HG02840 (cell line): ENCODE results near the gene NATD1.
A peak's percentile ranks its signal among the peaks of the same experiment; 100 is the strongest.

Experiments used
- ATAC-seq: cut with Tn5 transposase; IDR thresholded peaks from one replicate; pipeline ENCODE4 v1.9.1; 2021; ENCODE audit warnings: mild to moderate bottlenecking, moderate library complexity, moderate number of reproducible peaks; ENCODE audit not compliant: unreplicated experiment, low FRiP score

NATD1 gene

DNA sequence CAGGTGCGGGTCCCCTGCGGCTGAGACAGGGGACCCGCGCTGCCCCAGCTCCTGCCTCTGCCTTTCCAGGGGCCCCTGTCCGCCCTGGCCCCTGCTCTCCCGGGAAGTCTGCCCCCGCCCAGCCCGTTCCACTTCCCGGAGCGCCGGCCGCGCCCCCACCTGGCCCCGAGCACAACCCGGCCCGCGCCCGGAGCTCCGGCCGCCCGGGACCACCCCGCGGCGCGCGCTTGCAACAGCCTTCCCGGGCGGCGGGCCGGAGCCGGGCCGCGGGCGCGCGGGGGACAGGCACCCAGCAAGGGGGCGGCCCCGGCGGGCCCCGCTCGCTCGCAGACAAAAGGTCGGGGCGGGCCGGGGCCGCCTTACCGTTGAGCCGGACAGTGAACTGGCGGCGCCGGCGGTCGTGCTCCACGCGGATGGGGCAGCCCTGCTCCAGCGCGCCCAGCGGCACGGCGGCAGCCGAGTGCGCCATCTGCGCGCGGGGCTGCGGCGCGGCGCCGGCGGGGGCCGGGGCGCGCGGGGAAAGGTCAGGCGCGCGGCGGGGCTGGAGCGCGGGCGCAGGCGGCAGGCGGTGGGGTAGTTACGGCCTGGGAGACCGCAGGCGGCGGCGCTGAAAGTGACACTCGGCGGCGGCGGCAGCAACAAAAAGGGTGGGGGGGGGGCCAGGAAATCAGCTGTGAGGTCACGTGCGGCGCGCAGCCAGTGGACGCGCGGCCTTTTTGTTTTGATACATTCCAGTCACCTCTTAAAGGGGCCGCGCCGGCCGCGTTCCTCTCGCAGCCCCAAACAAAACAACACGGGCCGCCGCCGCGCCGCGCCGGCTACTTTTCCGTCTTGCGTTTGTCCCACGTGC, at the start of gene NATD1:
Gene NATD1, minus strand, starts transcription at position 615 of the 850 bp plus-strand sequence. Its CDS starts 146 bp downstream, at position 469.
- ATAC-seq, result peak; percentile 63

DNA sequence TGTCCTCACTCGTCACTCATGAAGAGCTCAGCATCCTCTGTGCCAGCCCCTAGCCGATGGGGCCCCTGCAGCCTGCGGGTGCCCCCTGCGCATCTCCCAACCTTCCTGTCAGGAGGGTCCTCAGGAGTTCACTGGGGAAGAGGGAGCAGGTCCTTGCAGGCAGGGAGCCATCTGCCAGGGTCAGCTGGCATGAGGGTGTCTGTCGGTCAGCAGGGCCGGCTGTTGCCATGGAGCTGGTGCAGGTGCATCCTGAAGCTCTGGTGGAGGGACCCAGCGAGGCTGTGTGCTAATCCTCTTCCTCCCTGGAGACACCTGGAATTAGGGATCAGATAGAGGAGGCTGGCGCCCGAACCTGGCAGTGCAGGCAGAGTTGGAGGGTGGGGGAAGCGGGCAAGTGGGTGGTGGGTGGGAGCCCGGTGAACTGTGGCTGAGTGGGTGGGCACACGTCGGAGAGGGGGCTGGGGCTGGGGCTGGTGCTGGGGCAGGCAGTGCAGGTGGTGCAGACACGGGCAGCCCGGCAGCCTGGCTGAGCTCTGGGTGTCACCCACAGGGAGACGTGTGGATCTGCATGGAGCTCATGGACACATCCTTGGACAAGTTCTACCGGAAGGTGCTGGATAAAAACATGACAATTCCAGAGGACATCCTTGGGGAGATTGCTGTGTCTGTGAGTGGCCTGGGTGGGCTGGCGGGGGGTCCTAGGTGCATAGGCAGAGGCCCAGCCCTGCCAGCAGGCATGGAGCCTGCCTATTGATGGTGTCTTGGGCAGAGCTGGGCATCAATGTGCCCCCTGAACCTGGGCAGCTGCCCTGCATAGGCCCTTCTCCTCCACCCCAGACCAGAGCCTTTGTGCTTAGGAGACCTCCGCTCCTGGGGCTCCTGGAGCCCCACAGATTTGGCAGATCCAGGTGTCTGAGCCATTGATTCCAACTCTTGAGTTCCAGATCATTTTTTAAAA, 48.7 kb upstream of the NATD1 start:
- no peak for ATAC-seq

GRCh38 chr17:21300601-21301571, 47.7 kb upstream of the NATD1 start:
- ATAC-seq, result no peak

- no peak for ATAC-seq
Observed at GRCh38 chr17:21299981-21300600, 46.9 kb upstream of the NATD1 start.

DNA sequence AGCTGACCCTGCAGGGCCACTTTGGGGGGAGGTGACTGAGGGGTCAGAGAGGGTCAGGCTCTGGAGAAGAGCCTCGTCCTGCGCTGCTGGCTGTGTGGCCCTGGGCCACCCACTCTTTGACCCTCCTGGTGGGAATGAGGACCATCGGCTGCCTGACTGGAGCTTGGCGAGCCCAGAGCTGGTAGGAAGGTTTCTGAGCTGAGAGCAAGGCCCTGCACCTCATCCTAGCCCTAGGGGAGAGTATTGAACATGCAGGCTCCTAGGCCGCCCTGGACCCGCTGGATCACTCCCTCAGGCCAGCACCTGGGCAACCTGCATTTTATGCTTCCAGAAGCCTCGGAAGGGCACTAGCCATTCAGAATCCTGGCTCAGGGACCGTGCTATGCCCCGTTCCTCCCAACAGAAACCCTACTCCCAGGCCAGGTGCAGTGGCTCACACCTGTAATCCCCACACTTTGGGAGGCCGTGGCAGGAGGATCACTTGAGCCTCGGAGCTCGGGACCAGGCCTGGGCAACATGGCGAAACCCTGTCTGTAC, 45.8 kb upstream of the NATD1 start:
- ATAC-seq, result no peak

GRCh38 chr17:21298056-21298982, 45.1 kb upstream of the NATD1 start:
- no peak for ATAC-seq

GRCh38 chr17:21297597-21297996, 44.4 kb upstream of the NATD1 start:
- no peak for ATAC-seq

GRCh38 chr17:21297026-21297520, 43.9 kb upstream of the NATD1 start:
- ATAC-seq, result no peak

- no peak for ATAC-seq
Observed at GRCh38 chr17:21296097-21297025, 43.2 kb upstream of the NATD1 start.

DNA sequence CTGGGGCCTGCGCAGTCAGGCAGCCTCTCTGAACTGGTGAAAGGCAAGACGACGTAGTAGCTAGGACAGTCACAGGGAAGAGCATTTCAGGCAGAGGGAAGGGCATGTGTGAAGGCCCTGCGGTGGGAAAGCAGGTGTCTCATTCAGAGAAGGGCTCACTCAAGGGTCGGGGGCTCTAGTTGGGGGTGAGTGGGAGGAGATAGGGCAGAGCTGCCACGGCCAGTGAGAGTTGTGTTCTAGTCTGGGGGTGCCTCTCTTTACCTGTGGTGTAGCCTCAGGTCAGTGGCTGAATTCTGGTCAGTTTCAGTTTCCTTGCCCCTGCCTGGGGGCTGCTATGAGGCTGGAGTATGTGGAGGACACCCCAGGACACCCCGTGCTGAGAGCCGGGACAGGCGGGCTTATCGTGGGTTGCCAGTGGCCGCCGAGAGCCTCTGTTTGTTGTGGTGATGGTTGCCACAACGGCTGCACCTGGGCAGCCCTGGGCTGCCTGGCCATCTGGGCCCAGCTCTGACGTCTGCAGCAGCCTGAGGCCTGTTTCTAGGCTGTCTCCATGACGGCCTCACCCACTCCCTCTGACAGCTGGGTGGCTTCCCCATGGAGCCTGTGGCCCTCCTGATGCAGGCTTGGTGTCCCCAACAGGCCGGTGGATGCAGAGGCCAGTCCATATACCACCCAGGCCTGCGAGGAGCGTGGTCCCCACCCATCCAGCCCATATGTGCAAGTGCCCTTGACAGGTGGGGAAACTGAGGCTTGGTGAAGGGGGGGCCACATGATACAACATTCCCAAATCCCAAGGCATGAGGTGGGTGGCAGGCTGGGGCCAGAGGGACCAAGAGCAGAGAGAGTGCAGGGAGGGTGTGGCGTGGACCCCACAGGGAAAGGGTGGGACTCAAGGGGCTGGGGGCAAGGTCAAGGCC, 42.1 kb upstream of the NATD1 start:
- ATAC-seq, result no peak

DNA sequence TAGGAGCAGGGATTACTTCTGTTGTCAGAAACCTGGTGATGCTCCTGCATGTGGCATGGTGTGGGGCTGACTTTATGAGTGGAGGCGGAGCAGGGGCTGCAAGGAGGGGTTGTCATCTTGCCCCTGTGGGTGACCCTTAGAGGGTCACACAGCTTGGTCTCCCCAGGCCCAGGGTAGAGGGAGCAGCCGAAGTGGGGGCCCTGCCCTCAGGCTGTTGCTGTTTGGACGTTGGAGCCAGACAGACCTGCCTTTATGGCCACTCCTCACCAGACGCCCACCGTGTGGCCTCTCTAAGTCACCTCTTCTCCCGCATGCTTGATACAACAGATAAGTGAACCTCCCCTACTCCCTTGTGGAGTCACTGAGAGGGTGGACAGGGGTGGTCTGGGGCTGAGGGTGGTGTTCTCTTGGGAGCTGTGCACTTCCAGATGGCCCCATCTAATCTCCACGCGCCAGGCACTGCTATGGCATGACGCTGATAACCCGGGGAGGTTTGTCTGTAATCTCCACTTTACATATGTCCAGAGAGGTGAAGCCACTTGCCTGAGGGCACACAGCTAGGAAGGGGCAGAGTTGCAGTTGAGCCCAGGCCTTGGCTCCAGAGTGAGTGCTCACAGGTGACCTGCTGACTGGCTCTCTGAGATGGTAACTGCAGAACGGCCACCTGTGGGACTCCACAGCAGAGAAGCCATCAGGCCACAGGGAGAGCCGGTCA, 41.3 kb upstream of the NATD1 start:
- ATAC-seq, result no peak

DNA sequence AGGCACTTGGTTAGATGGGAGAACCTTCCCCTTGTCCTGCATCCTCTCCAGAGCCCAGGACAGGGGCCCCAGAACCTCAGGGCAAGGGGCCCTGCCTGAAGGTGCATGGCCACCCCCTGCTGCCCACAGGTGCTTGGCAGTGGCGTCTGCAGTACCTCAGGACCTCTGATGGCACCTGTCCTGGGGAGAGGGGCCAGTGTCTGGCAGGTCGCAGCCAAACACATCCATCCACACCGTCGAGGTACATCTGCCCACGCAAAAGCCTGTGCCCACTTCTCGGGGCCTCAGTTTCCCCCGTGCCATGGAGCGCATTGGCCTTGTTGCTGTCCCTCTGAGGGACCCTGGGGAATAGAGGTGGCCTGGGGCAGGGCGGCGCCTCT, 40.6 kb upstream of the NATD1 start:
- ATAC-seq, result no peak

DNA sequence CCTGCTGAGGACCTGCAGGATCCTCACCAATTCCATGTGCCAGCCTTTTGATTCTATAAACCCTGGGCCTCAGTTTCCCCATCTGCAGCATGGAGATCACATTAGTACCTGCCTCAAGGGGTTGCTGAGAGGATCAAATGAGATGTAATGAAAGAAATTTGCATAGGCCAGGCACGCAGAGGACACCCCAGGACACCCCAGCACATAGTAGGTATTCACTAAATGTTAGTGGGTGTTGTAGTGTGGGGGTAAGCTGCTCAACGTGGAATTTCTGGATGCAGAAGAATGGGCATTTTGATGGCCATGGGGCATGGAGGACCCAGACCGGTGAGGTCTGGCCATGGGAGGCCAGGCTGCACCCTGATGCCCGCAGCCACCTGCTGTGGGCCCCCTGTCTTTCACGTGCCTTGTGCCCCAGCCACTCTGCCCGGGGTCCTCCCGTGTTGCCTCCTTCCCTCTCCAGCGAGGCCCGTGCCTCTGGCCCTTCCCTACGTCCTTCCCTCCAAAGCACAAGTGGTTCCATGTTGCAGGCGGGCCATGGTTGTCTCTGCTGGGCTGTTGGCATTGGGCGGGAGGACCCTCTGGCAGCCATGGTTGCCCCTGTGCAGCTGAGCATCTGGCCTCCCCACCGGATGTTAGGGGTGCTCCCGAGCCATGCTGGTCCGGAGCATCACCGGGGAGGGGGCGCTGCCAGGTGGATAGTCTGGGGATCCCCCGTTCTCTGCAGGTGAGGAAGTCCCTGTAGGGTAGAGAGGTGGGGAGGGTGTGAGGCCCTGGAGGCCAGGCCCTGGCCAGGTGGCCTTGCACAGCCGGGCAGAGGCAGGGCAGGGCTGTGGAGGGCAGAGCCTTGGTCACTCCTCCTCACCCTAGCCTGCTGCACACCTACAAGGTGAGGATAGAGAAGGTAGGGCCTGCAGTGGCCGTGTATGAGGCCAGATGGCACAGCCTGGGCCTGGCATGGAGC, 39.9 kb upstream of the NATD1 start:
- no peak for ATAC-seq

DNA sequence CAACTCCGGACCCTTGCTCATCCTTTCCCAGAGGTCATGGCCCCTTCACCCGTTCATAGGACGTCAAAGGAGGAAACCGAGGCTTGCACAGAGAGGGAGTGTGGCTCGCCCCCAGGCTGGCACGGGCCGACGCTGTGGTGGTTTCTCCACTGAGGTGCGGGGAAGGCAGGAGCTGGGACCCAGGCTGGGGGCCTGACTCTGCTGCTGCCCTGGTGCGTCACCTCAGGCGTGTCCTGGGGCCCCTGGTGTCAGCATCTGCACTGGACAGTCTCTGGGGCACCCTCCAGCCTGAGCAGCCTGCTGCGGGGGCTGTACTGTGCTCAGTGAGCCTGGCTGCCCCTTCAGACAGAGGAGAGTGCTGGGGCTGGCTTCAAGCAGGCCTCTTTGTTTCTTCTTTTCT, 38.7 kb upstream of the NATD1 start:
- ATAC-seq, result no peak
